Osteocyte (in vitro differentiated cells): ENCODE results near the gene TTLL11. TPM values are rescaled to one million over a fixed set of nuclear protein-coding genes. Genes with fewer than 3 reads are reported as not detected.

Source experiments
- DNase-seq: peaks from one replicate; pipeline ENCODE4 v3.0.0; 2021; ENCODE audit warnings: mixed read lengths; ENCODE audit not compliant: unreplicated experiment; ENCODE audit errors: extremely low spot score
- H3K27ac Mint-ChIP-seq: one replicate; pipeline ENCODE4 v1.8.0; 2021; ENCODE audit warnings: mild to moderate bottlenecking, mixed read lengths; ENCODE audit not compliant: unreplicated experiment
- H3K27me3 Mint-ChIP-seq: one replicate; pipeline ENCODE4 v1.8.0; 2021; ENCODE audit warnings: mixed read lengths; ENCODE audit not compliant: unreplicated experiment
- H3K36me3 Mint-ChIP-seq: one replicate; pipeline ENCODE4 v1.8.0; 2021; ENCODE audit warnings: mixed read lengths; ENCODE audit not compliant: unreplicated experiment
- H3K4me1 Mint-ChIP-seq: one replicate; pipeline ENCODE4 v1.8.0; 2021; ENCODE audit warnings: mixed read lengths; ENCODE audit not compliant: unreplicated experiment
- H3K4me3 Mint-ChIP-seq: one replicate; pipeline ENCODE4 v1.8.0; 2021; ENCODE audit warnings: mild to moderate bottlenecking, moderate library complexity, mixed read lengths; ENCODE audit not compliant: unreplicated experiment
- H3K9me3 Mint-ChIP-seq: one replicate; pipeline ENCODE4 v1.8.0; 2021; ENCODE audit warnings: mixed read lengths; ENCODE audit not compliant: unreplicated experiment
- total RNA-seq: library from RNA; stranded (reverse); gene quantifications from 2 replicates; pipeline ENCODE4 v1.2.1, GENCODE V29; 2021
- TF ChIP-seq, protein P1 (sequence below): fragments of 200-600 bp; sonication (generic); IDR thresholded peaks from 2 replicates; pipeline ENCODE4 v1.5.0; 2021; ENCODE audit warnings: antibody characterized with exemption, mild to moderate bottlenecking, moderate library complexity

The TTLL11 gene
- total RNA-seq, 1 donor from 2014 or later: 6.0 TPM

DNA sequence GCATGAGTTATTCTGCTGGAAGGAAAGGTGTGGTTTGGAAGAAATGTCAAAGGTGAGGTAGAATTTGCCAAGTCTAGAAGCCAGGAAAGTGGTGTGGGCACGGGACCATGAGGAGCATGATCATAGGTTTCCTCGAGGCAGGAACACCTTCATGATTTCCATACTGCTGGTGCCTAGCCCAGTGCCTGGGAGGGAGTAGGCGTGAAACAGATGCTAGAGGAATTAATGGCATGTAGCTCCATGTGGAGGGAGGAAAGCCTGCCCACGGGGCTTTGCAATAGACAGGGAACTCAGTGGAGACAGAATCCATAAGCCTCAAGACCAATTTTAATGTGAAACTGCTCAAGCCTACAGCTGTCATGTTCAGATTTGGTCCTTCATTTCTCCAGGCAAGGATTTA, 35.1 kb downstream of the TTLL11 start:
- Mint-ChIP-seq H3K27ac (no peak overlapping the region), H3K4me1 (no peaks in the 10 kb centered on the region), H3K36me3 (no peaks in the 10 kb centered on the region), H3K27me3 (no peaks in the 10 kb centered on the region), H3K4me3 (no peak overlapping the region), H3K9me3 (no peaks in the 10 kb centered on the region)
- TF ChIP-seq, protein P1, sequence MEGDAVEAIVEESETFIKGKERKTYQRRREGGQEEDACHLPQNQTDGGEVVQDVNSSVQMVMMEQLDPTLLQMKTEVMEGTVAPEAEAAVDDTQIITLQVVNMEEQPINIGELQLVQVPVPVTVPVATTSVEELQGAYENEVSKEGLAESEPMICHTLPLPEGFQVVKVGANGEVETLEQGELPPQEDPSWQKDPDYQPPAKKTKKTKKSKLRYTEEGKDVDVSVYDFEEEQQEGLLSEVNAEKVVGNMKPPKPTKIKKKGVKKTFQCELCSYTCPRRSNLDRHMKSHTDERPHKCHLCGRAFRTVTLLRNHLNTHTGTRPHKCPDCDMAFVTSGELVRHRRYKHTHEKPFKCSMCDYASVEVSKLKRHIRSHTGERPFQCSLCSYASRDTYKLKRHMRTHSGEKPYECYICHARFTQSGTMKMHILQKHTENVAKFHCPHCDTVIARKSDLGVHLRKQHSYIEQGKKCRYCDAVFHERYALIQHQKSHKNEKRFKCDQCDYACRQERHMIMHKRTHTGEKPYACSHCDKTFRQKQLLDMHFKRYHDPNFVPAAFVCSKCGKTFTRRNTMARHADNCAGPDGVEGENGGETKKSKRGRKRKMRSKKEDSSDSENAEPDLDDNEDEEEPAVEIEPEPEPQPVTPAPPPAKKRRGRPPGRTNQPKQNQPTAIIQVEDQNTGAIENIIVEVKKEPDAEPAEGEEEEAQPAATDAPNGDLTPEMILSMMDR: no peak
- no peak for DNase-seq

DNA sequence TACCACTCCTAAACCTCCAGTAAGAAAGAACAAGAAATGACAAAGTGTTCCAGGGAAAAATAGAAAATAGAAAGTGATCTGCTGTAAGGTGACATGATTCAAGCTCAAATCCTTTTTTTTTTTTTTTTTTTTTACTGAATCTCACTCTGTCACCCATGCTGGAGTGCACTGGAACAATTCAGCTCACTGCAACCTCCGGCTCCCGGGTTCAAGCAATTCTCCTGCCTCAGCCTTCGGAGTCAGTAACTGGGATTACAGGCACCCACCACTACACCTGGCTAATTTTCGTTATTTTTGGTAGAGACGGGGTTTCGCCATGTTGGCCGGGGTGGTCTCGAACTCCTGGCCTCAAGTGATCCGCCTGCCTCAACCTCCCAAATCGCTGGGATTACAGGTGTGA, 35.9 kb downstream of the TTLL11 start:
- no peak overlapping the region for H3K27ac Mint-ChIP-seq
- DNase-seq: no peak
- no peak overlapping the region for H3K4me3 Mint-ChIP-seq
- H3K27me3 Mint-ChIP-seq: no peaks in the 10 kb centered on the region
- no peaks in the 10 kb centered on the region for H3K4me1 Mint-ChIP-seq
- no peaks in the 10 kb centered on the region for H3K9me3 Mint-ChIP-seq
- H3K36me3 Mint-ChIP-seq: no peaks in the 10 kb centered on the region
- TF ChIP-seq, protein P1: no peak

DNA sequence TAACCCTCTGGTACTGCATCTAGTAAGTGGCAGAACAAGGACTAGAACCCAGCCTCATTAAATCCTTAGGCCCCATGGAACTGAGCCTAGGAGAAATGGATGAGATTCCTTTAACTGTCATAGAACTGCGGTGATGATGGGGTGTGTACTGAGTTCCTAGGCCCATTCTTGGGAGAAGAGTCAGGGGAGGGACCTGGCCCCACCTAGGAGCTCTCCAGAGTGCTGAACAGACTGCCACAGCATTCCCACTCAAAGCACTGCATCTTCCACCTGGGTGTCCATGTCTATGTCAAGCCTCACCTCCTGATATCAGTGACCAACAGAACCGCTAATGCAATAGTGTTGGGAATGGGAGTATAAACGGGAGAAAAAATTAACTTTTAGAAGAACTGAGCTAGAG, 36.6 kb downstream of the TTLL11 start:
- H3K27me3 Mint-ChIP-seq: no peaks in the 10 kb centered on the region
- DNase-seq: no peak
- no peaks in the 10 kb centered on the region for H3K36me3 Mint-ChIP-seq
- no peaks in the 10 kb centered on the region for H3K4me1 Mint-ChIP-seq
- no peak overlapping the region for H3K4me3 Mint-ChIP-seq
- no peak overlapping the region for H3K27ac Mint-ChIP-seq
- H3K9me3 Mint-ChIP-seq: no peaks in the 10 kb centered on the region
- TF ChIP-seq, protein P1: no peak

DNA sequence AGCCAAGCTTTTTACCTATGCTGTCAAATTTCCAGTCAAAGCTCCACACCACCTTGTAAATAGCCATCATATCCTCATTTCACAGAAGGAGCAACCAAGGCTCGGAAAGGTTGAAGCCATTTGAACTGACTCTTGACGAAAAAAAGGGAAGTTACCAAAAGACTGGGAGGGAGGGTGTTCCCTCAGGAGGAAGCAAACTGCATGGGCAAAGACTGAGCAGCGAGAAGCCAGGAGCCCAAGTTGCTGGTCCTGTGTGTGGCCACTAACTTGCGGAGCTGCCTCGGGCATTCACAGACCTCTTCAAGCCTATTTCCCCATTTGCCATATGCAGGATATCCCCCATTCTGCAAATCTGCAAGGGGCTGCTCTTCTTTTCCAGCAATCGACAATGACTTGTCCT, 37.4 kb downstream of the TTLL11 start:
- no peak overlapping the region for H3K27ac Mint-ChIP-seq
- DNase-seq: no peak
- no peaks in the 10 kb centered on the region for H3K9me3 Mint-ChIP-seq
- H3K4me1 Mint-ChIP-seq: no peaks in the 10 kb centered on the region
- no peak overlapping the region for H3K4me3 Mint-ChIP-seq
- peaks cover 1% of the 10 kb centered on the region for H3K36me3 Mint-ChIP-seq
- no peaks in the 10 kb centered on the region for H3K27me3 Mint-ChIP-seq
- TF ChIP-seq, protein P1: no peak

DNA sequence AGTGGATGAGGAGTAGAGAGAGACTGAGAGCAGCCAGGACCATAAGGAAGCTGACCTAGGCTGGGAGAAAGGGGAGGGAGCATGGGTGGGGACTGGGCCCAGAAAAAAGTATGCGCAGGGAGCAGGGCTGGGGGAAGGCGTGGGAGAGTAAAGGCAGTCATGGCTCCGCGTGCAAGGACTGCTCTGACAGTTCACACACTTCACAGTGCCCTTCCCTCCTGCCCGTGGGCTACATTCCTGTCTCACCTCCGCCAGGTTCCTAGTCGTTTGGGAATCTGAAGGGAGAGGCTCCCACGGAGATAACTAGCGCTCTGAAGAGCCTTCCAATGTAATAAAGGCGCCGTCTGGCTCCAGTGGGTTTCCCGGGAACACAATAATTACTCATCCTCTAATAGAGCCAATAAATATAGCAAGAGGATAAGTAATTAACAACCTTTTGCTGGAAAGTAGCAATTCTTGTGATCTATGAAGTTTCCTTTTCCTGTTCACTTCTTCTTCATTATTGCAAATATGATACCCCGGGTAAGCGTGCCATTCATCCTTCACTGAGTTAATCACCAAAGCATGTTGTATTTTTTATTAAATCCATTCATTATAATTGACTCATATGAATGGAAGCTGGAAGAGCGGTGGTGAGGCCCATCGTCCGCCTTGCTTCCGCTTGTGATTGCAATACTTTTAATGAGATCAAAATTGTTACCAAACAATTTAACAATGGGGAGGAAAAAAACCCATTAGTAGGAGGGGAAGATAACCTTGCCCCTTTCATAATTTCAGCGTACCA, 39.3 kb downstream of the TTLL11 start:
- H3K36me3 Mint-ChIP-seq: peaks cover 1% of the 10 kb centered on the region
- H3K27me3 Mint-ChIP-seq: no peaks in the 10 kb centered on the region
- no peak for DNase-seq
- TF ChIP-seq, protein P1: no peak
- no peaks in the 10 kb centered on the region for H3K9me3 Mint-ChIP-seq
- H3K4me1 Mint-ChIP-seq: no peaks in the 10 kb centered on the region
- H3K4me3 Mint-ChIP-seq: no peak overlapping the region
- H3K27ac Mint-ChIP-seq: no peak overlapping the region
